ENCODE data around the gene SH3GL3.

Gene SH3GL3

DNA sequence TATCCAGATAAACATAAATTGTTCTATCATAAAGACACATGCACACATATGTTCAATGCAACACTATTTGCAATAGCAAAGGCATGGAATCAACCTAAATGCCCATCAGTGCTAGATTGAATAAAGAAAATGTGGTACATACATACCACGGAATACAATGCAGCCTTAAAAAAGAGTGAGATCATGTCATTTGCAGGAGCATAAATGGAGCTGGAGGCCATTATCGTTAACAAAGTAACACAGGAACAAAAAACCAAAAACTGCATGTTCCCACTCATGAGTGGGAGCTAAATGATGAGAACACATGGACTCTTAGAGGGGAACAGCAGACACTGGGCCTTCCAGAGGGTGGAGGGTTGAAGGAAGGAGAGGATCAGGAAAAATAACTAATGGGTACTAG is 79.2 kb downstream of the SH3GL3 start:
- H3K9me3 ChIP-seq (ENCODE audit: low read length), result no peaks in the 10 kb centered on the region
- H3K4me2 ChIP-seq (ENCODE audit: low read length), result no peak overlapping the region
- H3K9me2 ChIP-seq (ENCODE audit: low read depth, low read length), result no peaks in the 10 kb centered on the region
- no peaks in the 10 kb centered on the region for H3K79me2 ChIP-seq (ENCODE audit: insufficient read depth, low read length)
- H3K27ac ChIP-seq (ENCODE audit: low read depth, low read length, poor library complexity, severe bottlenecking), result no peak overlapping the region
- H3K27me3 ChIP-seq (ENCODE audit: insufficient read depth, low read length), result no peaks in the 10 kb centered on the region
- no peaks in the 10 kb centered on the region for H4K20me1 ChIP-seq (ENCODE audit: insufficient read depth, low read length)
- no peaks in the 10 kb centered on the region for H3K4me1 ChIP-seq (ENCODE audit: insufficient read depth, low read length, severe bottlenecking)
- H3F3A ChIP-seq (ENCODE audit: insufficient read depth, low read length), result no peaks in the 10 kb centered on the region
- no peak overlapping the region for H3K9ac ChIP-seq (ENCODE audit: low read length)
- no peak overlapping the region for H2AFZ ChIP-seq (ENCODE audit: low read length)
- H3K4me3 ChIP-seq (ENCODE audit: low read depth, low read length, poor library complexity, severe bottlenecking), result no peak overlapping the region
- H3K36me3 ChIP-seq (ENCODE audit: insufficient read depth, low read length), result no peaks in the 10 kb centered on the region
- TF ChIP-seq, protein P1, sequence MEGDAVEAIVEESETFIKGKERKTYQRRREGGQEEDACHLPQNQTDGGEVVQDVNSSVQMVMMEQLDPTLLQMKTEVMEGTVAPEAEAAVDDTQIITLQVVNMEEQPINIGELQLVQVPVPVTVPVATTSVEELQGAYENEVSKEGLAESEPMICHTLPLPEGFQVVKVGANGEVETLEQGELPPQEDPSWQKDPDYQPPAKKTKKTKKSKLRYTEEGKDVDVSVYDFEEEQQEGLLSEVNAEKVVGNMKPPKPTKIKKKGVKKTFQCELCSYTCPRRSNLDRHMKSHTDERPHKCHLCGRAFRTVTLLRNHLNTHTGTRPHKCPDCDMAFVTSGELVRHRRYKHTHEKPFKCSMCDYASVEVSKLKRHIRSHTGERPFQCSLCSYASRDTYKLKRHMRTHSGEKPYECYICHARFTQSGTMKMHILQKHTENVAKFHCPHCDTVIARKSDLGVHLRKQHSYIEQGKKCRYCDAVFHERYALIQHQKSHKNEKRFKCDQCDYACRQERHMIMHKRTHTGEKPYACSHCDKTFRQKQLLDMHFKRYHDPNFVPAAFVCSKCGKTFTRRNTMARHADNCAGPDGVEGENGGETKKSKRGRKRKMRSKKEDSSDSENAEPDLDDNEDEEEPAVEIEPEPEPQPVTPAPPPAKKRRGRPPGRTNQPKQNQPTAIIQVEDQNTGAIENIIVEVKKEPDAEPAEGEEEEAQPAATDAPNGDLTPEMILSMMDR (IDR thresholded peaks at IDR 0.05; ENCODE audit: low read length), result no peak
- TF ChIP-seq EZH2 (IDR thresholded peaks at IDR 0.05; ENCODE audit: borderline replicate concordance, low read length), result no peak

DNA sequence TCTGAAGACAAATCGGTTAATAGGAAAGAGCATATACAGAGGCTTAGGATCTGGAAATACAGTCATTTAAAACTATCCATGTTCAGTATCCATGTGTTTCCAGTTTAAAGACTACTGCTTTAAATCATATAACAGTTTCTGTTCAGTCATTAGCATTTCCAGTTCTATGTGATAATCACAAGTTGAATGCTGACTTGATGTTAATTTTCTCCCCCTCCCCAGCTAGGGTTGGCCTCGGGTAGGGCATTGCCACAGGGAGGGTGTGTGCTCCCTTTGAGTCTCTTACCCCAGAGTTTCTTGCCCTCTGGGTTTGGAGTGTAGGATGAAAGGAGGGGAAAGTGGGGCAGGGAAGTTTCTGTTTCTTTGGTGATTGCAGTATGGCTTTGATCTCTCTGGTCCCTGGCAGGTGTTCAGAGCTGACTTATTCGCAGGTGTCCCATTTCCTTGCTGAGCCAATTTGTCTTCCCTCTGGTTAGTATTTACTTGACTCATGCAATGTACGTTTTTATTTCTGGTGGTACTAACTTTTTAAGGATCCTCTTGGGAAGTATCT is 86.3 kb downstream of the SH3GL3 start:
- H3K9me2 ChIP-seq (ENCODE audit: low read depth, low read length), result no peaks in the 10 kb centered on the region
- H3K4me2 ChIP-seq (ENCODE audit: low read length), result no peak overlapping the region
- no peak overlapping the region for H3K4me3 ChIP-seq (ENCODE audit: low read depth, low read length, poor library complexity, severe bottlenecking)
- no peaks in the 10 kb centered on the region for H3K27me3 ChIP-seq (ENCODE audit: insufficient read depth, low read length)
- H2AFZ ChIP-seq (ENCODE audit: low read length), result no peak overlapping the region
- H3K9me3 ChIP-seq (ENCODE audit: low read length), result no peaks in the 10 kb centered on the region
- H3K27ac ChIP-seq (ENCODE audit: low read depth, low read length, poor library complexity, severe bottlenecking), result no peak overlapping the region
- H3K4me1 ChIP-seq (ENCODE audit: insufficient read depth, low read length, severe bottlenecking), result no peaks in the 10 kb centered on the region
- TF ChIP-seq, protein P1 (IDR thresholded peaks at IDR 0.05; ENCODE audit: low read length), result no peak
- no peak for TF ChIP-seq EZH2 (IDR thresholded peaks at IDR 0.05; ENCODE audit: borderline replicate concordance, low read length)
- no peaks in the 10 kb centered on the region for H3K79me2 ChIP-seq (ENCODE audit: insufficient read depth, low read length)
- no peaks in the 10 kb centered on the region for H3F3A ChIP-seq (ENCODE audit: insufficient read depth, low read length)
- H3K36me3 ChIP-seq (ENCODE audit: insufficient read depth, low read length), result no peaks in the 10 kb centered on the region
- no peaks in the 10 kb centered on the region for H4K20me1 ChIP-seq (ENCODE audit: insufficient read depth, low read length)
- no peak overlapping the region for H3K9ac ChIP-seq (ENCODE audit: low read length)

DNA sequence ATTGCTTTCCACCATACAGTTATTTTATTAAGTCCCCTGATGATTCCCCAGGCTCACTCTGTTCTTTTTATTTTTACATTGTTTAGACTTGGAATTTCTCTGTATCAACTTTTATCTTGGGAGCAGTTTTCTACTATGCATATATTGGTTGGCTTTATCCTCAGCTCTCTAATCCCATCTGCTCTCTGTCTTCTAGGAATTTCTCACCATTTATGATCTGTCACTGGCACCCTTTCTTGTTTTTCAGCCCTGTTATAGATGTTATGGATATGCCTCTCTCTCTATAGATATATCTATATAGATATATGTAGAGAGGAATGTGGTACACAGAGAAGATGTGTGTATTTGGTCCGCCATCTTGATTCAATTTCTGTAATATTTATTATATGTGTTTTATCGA is 90.5 kb downstream of the SH3GL3 start:
- H3K4me3 ChIP-seq (ENCODE audit: low read depth, low read length, poor library complexity, severe bottlenecking), result no peak overlapping the region
- no peak for TF ChIP-seq EZH2 (IDR thresholded peaks at IDR 0.05; ENCODE audit: borderline replicate concordance, low read length)
- TF ChIP-seq, protein P1 (IDR thresholded peaks at IDR 0.05; ENCODE audit: low read length), result no peak

More for the DNA sequence above, 90.5 kb downstream of the SH3GL3 start:
- Histone ChIP-seq H3K27me3 (ENCODE audit: insufficient read depth, low read length) (no peaks in the 10 kb centered on the region), H3K36me3 (ENCODE audit: insufficient read depth, low read length) (no peaks in the 10 kb centered on the region), H3F3A (ENCODE audit: insufficient read depth, low read length) (no peaks in the 10 kb centered on the region), H3K79me2 (ENCODE audit: insufficient read depth, low read length) (no peaks in the 10 kb centered on the region), H2AFZ (ENCODE audit: low read length) (no peak overlapping the region), H3K9me2 (ENCODE audit: low read depth, low read length) (no peaks in the 10 kb centered on the region), H3K4me2 (ENCODE audit: low read length) (no peak overlapping the region), H3K9me3 (ENCODE audit: low read length) (no peaks in the 10 kb centered on the region), H4K20me1 (ENCODE audit: insufficient read depth, low read length) (no peaks in the 10 kb centered on the region), H3K4me1 (ENCODE audit: insufficient read depth, low read length, severe bottlenecking) (no peaks in the 10 kb centered on the region), H3K27ac (ENCODE audit: low read depth, low read length, poor library complexity, severe bottlenecking) (no peak overlapping the region), H3K9ac (ENCODE audit: low read length) (no peak overlapping the region)
